Measurements from ENCODE around the gene KLF6.

The KLF6 gene

DNA sequence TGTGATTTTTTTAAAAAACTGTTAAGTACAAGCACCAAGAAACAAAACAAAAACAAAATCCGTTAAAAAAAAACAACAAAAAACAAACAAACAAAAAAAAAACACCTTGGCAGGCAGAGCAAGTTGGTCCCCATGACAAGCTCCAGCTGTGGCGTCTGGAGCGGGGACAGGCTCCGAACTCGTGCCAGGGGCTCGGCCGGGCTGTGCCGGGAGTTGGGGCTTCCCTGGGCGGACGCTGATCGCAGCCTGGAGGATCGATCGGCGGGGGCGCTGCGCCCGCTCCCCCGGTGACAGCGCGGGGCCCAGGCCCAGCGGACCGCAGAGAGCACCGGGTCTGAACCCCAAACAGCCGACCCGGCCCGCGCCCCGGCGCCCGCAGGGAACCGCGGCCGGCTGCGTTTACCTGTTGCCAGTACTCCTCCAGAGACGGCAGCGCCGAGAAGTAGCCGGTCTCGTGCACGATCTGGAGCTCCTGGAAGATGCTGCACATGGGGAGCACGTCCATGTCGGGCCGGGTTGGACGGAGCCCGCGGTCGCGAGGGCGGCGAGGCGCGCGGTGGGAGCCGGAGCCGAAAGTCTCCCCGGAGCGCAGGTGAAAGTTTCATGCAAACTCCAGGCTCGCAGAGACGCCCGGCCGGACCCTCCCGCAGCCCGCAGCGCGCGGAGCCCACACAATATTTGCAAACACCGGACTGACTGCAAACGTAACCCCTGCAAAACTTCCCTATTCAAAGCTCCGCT, at the start of gene KLF6:
Gene KLF6 (minus strand): TSS at position 700 of the 741 bp plus-strand sequence. CDS start 195 bp downstream, at position 505.
- DNase-seq (ENCODE audit: low spot score), result peak; percentile 59

DNA sequence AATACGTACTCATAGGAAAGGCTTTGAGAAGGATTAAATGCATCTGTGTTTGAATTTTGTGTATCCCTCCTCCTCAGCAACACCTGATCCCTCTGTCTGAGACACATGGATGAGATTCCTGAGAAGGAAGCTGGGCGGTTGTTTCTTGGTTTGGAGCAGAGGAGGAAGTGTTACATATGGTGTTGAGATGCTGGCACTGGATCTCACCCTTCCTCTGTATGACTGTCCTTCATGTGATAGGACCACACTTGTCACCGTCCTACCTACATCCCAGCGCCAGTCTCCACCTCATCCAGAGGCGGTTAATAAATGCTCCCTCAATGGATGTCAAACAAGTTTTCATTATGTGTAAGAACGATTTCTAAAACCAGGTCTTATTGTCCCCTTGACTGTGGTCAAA, 49.4 kb upstream of the KLF6 start:
- DNase-seq (ENCODE audit: low spot score), result no peak

DNA sequence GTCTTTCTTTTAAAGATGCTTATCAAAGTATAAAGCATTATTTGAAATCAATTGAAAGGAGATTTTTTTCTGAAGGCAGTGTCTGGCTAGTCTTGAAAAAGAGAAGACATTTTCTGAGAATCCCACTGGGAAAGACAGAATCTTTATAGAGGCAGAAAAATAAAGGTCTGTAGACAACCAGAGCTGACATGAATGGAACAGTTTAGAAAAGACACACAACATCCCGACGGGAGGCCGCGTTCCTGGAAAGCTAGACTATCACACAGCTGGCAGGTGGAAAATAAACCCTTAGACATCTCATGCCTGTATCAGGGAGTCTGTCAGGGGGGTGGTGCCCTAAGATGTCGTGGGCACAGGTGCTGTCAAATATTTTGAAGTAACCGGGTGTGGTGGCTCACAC, 48.0 kb upstream of the KLF6 start:
- no peak for DNase-seq (ENCODE audit: low spot score)

DNA sequence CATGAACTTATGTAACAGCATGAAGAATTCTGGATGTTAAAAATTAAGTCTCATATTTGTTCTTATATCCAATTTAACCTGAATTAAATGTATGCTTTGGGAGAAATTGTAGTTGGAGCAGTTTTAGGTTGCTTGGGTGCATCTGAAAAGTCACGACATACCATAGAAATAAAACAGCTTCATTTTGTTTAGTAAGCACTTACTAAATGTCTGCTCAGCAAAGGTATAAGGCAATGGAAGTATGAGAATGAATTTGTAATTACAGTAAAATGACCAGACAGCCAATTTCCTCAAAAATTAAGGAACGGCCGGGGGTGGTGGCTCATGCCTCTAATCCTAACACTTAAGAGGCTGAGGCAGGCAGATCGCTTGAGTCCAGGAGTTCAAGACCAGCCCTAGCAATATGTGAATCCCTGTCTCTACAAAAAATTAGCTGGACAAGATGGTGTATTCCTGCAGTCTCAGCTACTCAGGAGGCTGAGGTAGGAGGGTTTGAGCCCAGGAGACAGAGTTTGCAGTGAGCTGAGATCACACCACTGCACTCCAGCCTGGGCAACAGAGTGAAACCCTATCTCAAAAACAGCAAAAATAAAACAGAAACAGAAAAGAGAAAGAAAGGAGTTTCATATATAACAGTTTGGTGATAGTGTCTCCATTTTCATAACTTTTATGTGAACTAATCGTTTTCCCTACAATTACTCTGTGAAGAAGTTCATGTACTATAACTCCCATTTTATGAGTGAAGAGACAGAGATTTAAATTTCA, 47.2 kb upstream of the KLF6 start:
- no peak for DNase-seq (ENCODE audit: low spot score)

DNA sequence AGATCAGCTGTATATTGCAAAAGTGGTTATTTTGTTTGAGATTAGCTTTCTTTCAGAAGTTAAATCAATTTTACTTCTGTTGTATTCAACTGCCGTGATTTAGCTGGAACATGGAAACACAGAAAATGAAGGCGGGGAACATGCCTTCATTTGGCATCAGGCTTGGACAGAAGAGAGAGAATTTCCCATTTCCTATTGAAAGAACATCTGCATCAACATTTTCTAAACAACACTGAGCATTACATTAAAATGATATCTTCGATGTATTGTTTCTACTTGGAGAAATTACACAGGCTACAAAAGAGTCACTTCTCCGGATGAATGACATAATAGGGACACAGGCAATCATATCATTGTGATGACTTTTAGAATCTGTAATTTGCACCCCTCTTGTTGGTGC, 46.6 kb upstream of the KLF6 start:
- DNase-seq (ENCODE audit: low spot score), result no peak

DNA sequence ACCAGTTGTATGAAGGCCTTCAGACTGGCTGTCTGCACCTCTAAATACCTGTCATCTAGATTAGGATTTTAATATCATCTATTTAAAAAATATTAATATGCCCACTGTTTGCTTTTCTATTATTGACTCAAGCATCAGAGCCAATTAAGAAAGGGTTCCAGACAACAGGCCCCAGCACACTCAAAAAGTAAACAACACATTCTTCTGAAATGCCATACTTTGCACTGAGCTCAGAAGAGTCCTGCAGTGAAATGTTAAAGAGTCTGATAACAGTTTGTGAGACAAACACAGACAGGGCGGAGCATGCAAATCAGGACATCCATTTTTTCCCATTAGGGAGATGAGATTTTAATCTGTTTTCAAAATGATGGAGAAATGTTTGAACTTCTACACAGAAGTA, 45.9 kb upstream of the KLF6 start:
- no peak for DNase-seq (ENCODE audit: low spot score)

DNA sequence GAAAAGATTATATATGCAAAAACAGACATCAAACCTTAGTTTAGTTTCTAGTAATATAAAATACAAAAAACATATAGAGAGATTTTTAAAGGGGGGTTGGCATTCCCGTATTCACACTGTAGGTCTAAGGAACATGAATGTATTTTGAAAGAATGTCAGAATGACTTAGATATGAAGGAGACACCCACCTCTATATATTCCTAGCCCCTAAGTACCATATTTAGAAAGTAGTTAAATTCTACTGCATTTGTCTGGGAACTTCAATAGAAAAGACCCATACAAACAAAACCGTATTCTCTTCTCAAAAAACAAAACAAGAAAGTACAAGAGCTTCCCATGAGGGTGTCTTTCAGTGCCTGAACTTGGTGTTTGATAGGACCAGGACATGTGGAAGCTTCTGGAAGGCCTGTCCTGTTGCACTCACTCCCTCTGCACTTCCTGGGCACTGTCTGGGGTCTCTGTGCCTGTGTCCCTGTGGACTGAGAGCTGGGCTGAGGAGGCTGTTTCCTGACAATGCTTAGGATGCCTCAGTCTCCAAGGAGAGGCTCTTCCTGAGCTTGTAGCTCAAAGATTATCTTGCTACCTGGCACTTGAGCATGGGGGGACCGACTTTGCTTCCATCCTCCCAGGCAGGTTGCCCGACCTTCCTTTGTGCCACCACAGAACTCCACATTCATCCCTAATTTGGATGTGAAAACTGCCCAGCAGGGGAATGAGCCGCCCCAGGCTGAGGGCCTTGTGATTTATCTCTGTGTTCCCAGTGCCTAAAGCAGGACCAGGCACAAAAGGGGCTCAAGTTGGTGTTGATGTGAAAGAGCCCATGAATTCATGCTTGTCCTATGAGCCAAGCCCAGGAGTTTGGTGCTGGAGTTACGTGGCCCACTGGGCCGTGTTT, 44.4 kb upstream of the KLF6 start:
- DNase-seq (ENCODE audit: low spot score), result peak; percentile 28

DNA sequence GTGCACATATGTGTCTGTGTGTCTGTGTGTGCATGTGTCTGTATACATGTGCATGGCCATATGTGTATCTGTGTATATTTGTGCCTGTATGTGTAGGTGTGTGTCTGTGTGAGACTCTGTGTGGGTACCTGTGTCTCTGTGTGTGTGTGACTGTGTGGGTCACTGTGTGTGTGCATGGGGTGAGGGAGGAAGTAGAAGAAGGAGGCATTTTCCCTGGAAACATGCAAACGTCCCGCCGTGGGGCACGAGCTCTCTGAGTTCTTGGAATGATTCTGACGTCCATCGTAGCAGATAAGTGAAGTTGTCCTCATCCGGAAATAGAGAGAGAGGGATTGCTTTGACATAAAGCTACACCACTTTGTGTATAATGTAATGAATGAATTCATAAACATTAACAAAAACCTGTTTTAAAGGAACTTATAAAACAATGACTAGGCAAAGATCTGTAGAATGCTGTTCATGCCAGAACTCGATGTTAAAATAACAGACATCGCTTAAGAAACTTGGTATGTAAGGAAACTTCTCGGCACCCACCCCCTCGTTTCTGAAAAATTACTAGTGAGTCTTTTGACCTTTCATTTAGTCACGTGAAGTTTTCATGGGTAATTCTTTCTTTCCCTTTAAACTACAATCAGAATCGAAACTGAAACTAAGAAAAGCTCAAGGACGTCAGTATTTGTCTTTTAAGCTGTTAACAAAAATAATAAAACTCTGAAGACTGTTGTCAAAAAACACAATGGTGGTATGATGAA, 43.6 kb upstream of the KLF6 start:
- peak; percentile 54 for DNase-seq (ENCODE audit: low spot score)

DNA sequence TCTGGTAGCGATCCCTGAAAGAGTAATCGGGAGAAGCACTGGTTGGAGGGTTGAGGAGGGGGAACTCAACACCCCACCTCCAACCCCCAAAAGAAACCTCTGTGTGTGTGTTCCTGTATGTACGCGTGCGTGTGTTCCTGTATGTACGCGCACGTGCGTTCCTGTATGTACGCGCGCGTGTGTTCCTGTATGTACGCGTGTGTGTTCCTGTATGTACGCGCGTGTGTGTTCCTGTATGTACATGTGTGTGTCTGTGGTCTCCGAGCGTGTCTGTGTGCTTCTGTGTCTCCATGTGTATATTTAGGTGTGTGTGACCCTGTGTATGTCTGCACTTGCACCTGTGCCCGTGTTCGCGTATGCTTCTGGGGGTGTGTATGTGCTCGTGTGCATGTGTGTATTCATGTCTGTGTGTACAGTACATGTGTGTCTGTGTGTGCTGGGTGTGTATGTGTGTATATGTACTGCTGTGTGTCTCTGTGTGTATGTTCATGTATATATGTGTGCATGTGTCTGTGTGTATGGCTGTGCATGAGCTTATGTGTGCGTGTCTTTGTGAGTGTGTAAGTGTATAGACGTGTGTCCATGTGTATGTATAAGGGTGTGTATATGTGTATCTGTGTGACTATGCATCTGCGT, 42.9 kb upstream of the KLF6 start:
- no peak for DNase-seq (ENCODE audit: low spot score)

DNA sequence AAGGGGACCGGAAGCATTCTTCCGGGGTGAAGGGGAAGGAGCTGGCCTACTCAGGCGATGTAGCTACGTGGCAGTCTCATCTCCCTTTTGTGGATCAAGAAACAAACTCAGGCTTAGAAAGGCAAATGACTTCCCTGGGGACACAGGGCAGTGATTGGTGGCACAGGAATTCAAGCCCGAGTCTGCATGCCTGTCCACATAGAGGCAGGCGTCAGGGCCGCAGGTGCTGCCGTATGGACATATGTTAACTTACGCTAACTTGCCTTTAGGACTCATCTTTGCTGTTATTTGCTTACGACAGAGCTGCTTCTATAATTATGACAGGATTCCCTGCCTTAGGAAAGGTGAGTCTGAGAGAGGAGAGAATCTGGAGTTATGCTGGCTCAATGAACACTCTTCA, 42.3 kb upstream of the KLF6 start:
- no peak for DNase-seq (ENCODE audit: low spot score)

DNA sequence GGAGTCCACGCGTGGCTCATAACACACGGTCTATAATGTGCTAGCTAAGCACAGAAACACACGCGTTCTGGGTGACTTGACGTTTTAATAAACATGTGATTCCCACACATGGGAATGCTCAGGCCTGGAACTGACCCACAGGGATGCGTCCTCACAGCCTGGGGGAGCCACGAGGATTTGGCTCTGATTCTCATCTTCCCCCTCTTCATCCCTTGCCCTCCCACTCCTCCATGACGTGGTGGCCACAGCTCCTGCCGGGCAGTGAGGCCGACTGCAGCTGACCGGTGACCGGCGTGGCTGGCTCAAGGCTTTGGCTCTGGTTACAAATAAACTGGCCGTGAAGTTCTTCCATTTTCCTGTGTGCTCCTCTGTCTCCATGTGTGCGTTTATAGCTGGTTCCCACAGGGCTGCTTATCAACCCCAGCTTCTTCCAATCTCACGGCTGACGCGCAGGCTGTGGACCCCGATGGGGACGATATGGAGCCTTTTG, 40.9 kb upstream of the KLF6 start:
- DNase-seq (ENCODE audit: low spot score), result no peak

DNA sequence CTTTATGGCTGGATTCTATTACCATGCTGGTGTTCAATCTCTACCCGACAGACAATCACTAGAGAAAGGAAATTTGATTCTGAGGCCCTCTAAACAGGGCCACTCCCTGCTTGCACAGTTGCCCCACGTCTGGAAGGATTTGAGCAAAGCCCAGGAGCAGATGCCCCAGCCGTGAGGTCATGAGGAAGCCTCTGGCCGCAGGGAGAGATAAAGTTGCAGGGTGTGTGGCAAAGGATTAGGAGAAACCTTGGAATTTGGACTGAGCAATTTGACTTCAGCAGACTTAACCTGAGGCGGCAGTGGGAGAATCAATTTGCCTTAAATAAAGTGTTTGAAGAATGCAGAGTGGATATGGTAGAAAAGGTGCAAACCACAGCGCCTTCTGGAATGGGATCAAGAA, 40.2 kb upstream of the KLF6 start:
- DNase-seq (ENCODE audit: low spot score), result peak; percentile 90

DNA sequence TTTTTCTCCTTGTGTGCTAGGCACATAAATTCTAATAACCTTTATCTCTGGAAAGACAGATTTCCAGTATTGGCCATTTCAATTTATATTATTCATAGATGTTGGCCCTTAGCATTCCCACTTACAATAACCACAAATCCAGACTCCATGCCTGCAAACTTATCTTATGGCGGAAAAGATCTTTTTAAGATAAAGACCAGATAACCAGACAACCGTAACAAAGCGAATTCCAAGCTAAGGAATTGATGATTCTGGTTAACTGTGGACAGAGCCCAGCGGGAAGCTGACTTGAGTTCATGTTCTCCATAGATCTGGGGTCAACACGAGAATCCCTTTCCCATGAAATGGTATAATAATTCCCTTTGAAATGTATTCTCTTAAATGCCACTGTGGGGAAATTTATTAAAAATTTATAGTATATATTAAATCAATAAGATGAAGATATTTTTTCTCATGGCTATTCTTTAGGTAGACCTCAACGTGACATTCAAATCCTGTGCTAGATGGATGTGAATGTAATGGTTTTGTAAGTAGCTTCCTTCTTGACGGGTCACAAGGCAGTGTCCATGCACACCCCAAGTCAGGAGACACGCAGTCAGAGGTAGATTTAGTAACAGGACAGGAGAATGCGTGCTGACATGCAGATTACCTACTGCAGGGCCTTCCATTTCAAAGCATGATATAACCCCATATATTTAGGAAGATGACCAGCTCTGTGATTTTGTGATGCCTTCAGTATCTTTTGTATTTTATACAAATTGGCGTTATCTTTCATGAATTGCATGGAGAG, 37.7 kb upstream of the KLF6 start:
- DNase-seq (ENCODE audit: low spot score), result no peak

DNA sequence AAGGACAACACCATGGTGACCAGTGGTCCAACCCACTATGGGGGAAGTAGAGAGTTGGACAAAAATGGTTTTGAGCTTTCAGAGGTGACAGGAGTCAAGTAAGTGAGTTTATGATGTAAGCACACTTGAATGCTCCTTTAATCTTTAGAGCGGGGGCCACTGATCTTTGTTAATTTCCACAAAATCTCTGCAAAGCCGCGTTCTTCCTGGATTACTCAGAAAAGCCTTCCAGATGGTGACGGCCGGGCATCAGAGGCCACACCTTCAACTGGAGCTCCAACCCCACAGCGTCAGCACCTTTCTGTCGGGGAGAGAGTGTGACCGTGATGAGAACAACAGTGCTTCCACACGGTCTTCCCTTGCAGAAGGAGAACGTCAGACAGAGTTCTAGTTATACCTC, 35.2 kb upstream of the KLF6 start:
- no peak for DNase-seq (ENCODE audit: low spot score)

DNA sequence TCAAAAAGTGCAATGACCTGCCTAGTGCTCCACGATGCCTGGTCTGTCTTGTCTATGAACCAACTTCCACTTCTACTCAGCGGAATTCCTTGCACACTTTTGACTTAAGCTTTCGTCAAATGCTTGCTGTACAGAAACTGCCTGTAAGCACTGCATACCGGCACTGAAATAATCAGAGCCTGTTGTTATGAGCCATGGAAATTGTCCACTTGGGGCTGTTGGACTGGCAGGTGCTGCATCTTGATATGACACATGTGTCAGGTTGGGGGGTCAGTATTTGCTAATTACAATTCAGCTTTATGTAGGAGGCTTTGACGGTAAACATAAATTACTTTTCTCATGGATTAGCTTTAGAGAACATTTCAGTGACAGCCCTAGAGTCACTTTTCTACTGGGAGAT, 32.0 kb upstream of the KLF6 start:
- DNase-seq (ENCODE audit: low spot score), result no peak

DNA sequence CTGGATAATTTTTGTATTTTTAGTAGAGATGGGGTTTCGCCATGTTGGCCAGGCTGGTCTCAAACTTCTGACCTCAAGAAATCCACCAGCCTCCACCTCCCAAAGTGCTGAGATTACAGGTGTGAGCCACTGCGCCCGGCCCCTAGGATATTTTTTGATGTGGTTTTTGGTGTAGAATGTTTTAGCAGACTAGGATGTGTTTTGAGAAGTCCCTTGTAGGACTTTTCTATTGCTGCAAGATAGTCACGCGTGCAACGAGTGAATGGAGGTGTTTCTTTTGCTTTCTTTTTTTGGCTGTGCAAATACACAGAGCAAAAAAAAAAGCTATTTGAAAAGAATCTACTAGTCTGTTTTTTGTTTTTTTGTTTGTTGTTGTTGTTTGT, 29.8 kb upstream of the KLF6 start:
- no peak for DNase-seq (ENCODE audit: low spot score)

DNA sequence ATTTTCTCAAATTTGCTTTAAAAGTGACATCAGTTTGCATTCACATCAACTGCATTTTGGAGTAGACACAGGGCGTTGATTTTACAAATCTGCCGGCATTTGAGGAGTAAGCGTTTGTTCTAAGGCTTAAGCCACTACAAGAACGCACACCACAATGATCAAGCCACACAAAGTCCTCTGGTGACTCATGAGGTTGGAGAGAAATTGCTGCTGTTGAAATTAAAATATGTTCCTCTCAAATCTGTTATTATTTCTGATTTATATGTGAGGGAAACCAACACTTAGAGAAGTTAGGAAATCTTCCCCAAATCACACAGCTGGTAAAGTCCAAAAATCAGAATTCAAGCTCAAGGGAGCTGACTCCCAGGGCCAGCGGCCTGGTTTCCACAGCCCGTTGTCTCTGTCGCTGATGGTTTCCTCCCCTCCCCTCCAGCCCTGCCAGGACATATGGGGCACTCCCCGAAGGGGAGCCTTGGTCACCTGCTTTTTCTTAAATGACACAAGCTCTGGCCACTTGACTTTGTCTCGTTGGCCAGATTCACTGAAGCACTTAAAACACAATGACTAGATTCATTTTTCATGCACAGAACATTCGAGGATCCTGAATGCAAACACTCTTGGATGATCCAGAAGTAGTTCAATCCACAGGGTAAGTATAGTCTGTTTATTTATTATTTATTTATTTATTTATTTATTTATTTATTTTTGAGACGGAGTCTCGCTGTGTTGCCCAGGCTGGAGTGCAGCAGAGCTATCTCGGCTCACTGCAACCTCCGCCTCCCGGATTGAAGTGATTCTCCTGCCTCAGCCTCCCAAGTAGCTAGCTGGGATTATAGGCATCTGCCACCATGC, 29.2 kb upstream of the KLF6 start:
- peak; percentile 52 for DNase-seq (ENCODE audit: low spot score)

DNA sequence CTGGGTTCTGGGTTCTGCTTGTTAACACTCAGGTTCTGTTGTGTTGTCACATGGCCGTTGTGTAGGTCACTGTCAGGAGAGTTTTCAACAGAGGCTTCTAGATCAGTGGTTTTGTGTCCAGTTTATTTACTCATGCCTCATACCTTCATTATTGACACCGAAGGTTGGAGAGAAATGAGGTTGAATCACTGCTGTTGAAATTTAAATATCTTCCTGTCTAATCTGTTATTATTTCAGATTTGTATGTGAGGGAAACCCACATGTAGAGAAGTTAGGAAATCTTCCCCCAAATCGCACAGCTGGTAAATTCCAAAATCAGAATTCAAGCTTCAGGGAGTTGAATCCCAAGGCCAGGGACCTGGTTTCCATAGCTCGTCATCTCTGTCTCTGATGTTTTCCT, 28.3 kb upstream of the KLF6 start:
- DNase-seq (ENCODE audit: low spot score), result no peak

DNA sequence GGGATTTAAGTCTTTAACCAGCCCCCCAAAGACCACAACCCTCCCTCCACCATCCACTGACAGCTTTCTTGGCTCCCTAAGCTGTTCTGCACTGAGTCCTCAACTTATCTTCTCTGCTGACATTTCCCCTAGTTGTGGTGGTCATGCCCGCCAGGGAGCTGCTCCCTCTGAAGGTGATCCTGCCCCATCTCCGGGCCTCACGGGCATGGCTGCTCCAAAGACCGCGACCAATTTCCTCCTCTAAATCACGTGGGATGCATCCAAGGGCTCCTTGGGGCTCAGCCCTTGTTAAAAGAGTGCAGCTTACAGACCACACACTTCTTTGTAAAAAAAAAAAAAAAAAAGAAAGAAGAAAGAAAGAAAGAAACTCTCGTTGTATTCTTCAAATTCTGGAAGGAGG, 27.1 kb upstream of the KLF6 start:
- DNase-seq (ENCODE audit: low spot score), result no peak
